GM21447 (cell line): ENCODE results near the gene PTPRD.

ENCODE experiments used
- ATAC-seq: cut with Tn5 transposase; IDR thresholded peaks from one replicate; pipeline ENCODE4 v1.9.1; 2021; ENCODE audit not compliant: unreplicated experiment

PTPRD gene

GRCh38 chr9:8760000-8760767, 1852.6 kb downstream of the PTPRD start:
- ATAC-seq: no peak

- no peak for ATAC-seq
These were observed 1854.9 kb downstream of the PTPRD start for GRCh38 chr9:8757881-8758280.

GRCh38 chr9:8754751-8755150, 1858.1 kb downstream of the PTPRD start:
- ATAC-seq: no peak

- no peak for ATAC-seq
These were observed 1861.3 kb downstream of the PTPRD start for GRCh38 chr9:8751406-8751930.

GRCh38 chr9:8750639-8751051, 1862.2 kb downstream of the PTPRD start:
- ATAC-seq: no peak

GRCh38 chr9:8745347-8745746, 1867.5 kb downstream of the PTPRD start:
- no peak for ATAC-seq

- ATAC-seq: no peak
These were observed 1873.9 kb downstream of the PTPRD start for GRCh38 chr9:8738945-8739344.

- ATAC-seq: no peak
These were observed 1876.0 kb downstream of the PTPRD start for GRCh38 chr9:8736805-8737204.

- no peak for ATAC-seq
These were observed 1878.0 kb downstream of the PTPRD start for GRCh38 chr9:8734760-8735159.

- ATAC-seq: no peak
These were observed 1879.5 kb downstream of the PTPRD start for GRCh38 chr9:8733131-8733954.

- ATAC-seq: no peak
These were observed 1880.3 kb downstream of the PTPRD start for GRCh38 chr9:8732367-8733075.

- ATAC-seq: no peak
These were observed 1882.2 kb downstream of the PTPRD start for GRCh38 chr9:8730618-8731017.

GRCh38 chr9:8728910-8729309, 1883.9 kb downstream of the PTPRD start:
- no peak for ATAC-seq

GRCh38 chr9:8727191-8727590, 1885.6 kb downstream of the PTPRD start:
- ATAC-seq: no peak

GRCh38 chr9:8726692-8727091, 1886.1 kb downstream of the PTPRD start:
- no peak for ATAC-seq

- ATAC-seq: no peak
These were observed 1887.2 kb downstream of the PTPRD start for GRCh38 chr9:8725635-8726034.

- no peak for ATAC-seq
These were observed 1888.4 kb downstream of the PTPRD start for GRCh38 chr9:8724284-8725018.

- no peak for ATAC-seq
These were observed 1889.6 kb downstream of the PTPRD start for GRCh38 chr9:8723195-8723594.

- no peak for ATAC-seq
These were observed 1892.8 kb downstream of the PTPRD start for GRCh38 chr9:8719833-8720486.

GRCh38 chr9:8718121-8718725, 1894.6 kb downstream of the PTPRD start:
- ATAC-seq: no peak
